Measurements from ENCODE around the gene DENND2A. TPM values are rescaled to one million over a fixed set of nuclear protein-coding genes. Genes with fewer than 3 reads are reported as not detected.
"Not testable (repeated sequence)": the region's sequence is repeated elsewhere in the genome, so short reads cannot be mapped to it uniquely, and the experiment has no call there.

Gene DENND2A, protein sequence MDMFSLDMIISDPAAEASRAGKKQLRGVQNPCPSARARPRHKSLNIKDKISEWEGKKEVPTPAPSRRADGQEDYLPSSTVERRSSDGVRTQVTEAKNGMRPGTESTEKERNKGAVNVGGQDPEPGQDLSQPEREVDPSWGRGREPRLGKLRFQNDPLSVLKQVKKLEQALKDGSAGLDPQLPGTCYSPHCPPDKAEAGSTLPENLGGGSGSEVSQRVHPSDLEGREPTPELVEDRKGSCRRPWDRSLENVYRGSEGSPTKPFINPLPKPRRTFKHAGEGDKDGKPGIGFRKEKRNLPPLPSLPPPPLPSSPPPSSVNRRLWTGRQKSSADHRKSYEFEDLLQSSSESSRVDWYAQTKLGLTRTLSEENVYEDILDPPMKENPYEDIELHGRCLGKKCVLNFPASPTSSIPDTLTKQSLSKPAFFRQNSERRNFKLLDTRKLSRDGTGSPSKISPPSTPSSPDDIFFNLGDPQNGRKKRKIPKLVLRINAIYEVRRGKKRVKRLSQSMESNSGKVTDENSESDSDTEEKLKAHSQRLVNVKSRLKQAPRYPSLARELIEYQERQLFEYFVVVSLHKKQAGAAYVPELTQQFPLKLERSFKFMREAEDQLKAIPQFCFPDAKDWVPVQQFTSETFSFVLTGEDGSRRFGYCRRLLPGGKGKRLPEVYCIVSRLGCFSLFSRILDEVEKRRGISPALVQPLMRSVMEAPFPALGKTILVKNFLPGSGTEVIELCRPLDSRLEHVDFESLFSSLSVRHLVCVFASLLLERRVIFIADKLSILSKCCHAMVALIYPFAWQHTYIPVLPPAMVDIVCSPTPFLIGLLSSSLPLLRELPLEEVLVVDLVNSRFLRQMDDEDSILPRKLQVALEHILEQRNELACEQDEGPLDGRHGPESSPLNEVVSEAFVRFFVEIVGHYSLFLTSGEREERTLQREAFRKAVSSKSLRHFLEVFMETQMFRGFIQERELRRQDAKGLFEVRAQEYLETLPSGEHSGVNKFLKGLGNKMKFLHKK
- 7.8 TPM for polyA plus RNA-seq (2013, experiment 1 of 2; ENCODE audit: insufficient read length)
- 7.0 TPM for polyA plus RNA-seq (2013, experiment 2 of 2; ENCODE audit: insufficient read length)

DNA sequence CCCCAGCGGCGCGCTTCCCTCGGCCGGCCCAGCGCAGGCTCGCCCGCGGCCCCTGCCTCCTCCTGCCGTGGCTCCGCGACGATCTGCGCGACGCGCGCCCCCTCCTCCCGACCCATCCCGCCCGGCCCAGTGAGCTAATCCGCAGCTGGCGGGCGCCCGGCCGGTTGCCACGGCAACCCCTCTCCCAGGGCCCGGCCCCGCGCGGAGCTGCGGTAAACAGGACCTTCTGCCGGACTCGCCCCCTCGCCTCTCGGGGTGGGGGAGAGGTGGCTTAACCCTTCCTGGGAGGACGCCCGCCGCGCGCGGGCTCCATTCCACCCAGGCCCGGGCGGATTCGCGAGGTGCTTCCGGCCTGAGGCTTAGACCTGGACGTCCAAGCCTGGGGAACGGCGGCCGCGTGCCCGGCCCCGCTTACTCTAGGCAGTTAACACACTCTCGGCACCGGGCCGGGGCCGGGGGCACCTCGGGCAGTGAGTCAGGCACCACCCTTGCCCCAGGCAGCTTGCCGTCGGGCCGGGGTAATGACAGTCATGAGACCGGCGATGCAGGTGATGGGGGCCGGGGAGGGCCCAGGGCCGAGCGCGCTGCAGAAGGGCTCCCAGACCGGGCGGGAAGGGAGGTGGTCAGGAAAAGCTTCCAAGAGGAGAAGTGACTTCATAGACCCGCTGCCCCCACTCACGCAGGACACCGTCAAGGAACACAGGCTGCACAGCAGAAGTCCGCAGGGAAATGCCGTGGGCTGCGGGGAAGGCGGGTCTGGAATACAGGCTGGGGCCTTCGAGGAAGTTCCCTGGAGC, at the start of gene DENND2A:
Gene DENND2A (minus strand): TSS at position 87 of the 797 bp plus-strand sequence. CDS start 38,416 bp downstream, outside the sequence.
- DNase-seq: peak; percentile 55

- no peak for DNase-seq
Observed at GRCh38 chr7:140689199-140690152, 48.9 kb upstream of the DENND2A start.

DNA sequence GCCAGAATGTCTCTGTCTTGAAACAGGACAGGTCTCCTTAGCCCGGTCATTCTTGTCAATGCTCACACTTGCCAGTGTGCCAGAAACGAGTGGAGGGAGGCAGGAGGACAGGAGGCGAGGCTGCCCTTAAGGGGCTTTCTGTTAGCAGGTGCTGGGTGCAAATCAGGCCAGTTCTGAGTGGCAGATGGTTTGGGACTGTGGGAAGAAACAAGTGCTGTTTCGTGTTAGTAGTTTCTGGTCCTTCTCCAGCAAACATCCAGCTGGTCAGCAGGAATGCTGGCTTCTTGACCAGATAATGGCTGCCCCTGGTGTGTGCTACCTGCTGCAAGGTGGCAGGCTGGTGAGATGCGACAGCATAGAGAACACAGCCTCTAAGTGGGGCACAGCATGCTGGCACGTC, 47.7 kb upstream of the DENND2A start:
- DNase-seq: no peak

GRCh38 chr7:140686921-140687320, 46.3 kb upstream of the DENND2A start:
- DNase-seq: no peak

DNA sequence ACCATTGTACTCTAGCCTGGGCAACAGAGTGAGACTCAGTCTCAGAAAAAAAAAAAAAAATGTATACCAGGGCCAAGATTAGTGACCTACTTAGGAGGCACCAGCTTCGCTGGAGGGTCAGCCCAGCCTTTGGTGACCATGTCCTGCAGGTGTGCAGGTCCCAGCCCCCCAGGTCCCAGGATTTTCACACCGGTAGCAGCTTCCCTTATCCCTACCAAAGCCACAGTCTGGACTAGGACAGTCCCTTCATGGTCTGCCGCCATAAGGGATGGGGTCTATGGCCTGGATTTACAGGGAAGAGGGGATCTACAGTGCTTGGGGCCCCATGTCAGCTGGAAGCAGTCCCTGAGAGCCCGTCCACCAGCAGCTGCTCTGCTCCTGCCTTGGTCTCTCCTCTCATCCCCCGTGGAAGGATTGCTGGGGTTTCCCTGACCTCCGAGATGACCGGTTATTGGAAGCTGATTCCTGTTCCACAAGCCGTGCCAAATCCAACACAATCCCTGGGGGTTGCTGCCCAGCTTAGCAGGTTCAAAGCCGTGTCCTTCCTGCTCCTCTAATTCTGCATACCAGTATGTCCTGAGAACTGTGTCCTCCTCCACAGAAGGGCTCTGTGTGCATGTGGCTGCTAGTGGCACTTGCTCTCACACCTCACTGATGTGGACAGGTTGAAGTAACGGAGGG, 44.9 kb upstream of the DENND2A start:
- DNase-seq: no peak

GRCh38 chr7:140684066-140684950, 43.7 kb upstream of the DENND2A start:
- no peak for DNase-seq

DNA sequence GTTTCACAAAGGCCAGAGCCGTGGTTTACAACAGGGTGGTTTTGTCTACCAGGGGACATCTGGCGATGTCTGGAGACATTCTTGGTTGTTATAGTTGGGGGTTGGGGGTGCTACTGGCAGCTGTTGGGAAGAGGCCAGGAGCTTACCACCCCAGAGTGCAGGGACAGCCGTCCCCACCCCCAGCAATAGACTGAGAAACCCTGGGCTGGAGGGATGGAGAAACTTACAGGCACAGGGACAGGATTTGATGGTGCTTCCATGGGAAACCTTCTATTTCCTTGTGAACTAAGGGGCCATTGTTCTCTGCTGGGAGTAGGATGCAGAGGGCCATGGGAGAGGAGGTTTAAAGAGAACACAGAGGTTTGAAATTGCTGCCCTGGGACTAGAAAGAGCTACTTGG, 43.0 kb upstream of the DENND2A start:
- no peak for DNase-seq

DNA sequence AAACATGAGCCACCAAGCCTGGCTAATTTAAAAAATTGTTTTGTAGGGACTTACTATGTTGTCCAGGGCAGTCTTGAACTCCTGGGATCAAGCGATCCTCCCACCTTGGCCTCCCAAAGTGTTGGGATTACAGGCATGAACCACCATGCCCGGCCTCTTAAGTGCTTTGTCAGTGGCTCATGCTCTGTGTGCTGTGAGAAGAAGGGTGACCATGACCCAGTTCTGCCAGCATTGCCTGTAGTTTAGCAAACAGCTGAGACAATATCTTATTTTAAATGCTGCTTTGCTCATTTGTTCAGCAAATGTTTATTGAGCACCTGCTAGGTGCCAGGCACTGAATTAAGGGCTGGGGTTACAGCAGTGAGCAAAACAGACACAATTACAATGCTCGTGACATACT, 41.2 kb upstream of the DENND2A start:
- no peak for DNase-seq

DNA sequence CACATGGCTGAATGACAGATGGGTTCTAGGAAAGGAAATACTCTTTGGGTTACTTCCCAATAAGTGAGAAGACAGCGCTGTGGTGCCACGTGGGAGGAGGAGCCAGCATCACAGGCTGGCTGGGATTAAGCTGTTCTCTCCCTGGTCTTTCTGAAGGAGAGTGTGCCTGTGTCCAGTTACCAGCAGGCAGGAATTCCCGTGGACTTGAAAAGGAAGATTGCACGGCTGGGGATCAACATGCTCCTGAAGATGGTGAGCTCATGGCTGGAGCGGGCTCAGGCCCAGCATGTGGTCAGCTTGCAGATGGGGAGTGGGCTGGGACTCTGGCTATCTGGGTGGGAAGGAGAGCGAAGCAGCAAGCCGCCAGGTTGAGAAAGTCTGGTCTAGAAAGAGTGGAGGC, 40.3 kb upstream of the DENND2A start:
- DNase-seq: no peak

- DNase-seq: no peak
Observed at GRCh38 chr7:140679186-140679585, 38.6 kb upstream of the DENND2A start.

DNA sequence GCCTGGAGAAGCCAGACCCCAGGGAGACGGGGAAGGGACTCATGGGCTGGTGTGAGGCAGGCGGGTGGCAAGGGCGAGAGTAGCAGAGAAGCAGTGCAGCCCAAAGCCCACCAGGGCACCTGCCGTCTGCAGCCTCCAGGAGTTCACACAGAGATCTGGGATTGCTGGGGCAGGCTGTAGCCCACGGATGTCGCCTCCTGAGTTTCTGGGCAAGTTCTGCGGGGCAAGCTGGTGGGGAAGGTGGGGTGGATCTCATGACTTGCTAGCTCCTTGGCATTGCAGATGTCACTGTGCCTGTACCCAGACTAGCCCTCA, 38.2 kb upstream of the DENND2A start:
- no peak for DNase-seq

DNA sequence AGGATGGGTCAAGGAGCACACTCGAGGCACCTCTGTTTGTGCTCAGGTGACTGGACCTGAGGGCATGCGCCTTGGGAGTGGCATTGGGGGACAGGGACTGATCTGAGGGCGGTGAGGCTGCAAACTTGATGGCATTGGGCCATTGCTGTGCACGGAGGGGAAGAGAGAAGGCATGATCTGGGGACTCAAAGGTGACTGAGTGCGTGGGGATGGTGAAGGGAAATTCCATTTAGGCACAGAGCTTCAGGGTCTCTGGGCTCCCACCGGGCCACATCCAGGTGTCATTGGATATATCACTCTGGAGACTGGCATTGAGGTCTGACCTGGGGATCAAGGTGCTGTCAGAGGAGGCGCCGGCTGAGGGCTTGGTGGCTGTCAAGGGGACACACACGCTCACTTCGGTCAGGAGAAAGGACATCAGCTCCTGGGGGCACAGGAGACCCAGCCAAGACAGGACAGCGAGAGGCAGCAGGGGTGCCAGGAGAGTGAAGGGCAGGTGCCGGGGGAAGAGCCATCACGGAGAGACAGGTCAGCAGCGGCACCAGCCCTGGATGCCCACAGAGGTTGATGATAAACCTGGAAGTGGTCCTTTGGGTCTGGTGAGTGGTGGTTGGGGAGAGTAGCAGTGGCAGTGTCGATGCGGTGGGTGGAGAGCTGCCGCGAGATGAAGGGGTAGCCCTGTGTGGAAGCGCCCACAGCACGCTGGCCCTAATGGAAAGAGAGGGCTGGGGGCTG, 37.6 kb upstream of the DENND2A start:
- no peak for DNase-seq

- no peak for DNase-seq
Observed at GRCh38 chr7:140677496-140677895, 36.9 kb upstream of the DENND2A start.

DNA sequence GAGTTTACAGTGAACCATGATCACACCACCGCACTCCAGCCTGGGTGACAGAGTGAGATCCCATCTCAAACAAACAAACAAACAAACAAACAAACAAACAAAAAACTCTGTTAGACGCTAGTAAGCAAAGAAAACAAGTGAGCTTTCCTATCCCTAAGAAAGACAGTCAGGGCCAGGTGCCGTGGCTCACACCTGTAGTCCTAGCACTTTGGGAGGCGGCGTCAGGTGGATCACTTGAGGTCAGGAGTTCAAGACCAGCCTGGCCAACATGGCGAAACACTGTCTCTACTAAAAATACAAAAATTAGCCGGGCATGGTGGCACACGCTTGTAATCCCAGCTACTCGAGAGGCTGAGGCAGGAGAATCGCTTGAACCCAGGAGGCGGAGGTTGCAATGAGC, 36.3 kb upstream of the DENND2A start:
- DNase-seq: not testable (repeated sequence)

DNA sequence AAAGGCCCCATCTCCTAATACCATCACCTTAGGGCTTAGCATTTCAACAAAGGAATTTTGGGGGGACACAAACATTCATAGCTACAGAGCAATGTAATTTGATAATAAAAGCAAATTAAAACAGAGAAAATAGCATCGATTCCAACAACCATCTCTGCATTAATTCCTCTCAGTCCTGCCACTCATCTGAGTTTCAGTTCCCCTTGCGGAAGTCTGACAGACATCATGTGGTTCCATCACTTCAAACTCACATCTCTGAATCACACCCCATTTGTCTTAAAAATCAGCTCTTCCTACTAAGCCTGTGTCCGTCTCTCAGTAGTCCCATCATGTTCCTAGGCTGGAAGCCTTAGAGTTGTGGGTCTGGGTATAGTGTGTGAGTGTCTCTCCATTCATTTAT, 35.7 kb upstream of the DENND2A start:
- no peak for DNase-seq

GRCh38 chr7:140675726-140676125, 35.1 kb upstream of the DENND2A start:
- DNase-seq: no peak

DNA sequence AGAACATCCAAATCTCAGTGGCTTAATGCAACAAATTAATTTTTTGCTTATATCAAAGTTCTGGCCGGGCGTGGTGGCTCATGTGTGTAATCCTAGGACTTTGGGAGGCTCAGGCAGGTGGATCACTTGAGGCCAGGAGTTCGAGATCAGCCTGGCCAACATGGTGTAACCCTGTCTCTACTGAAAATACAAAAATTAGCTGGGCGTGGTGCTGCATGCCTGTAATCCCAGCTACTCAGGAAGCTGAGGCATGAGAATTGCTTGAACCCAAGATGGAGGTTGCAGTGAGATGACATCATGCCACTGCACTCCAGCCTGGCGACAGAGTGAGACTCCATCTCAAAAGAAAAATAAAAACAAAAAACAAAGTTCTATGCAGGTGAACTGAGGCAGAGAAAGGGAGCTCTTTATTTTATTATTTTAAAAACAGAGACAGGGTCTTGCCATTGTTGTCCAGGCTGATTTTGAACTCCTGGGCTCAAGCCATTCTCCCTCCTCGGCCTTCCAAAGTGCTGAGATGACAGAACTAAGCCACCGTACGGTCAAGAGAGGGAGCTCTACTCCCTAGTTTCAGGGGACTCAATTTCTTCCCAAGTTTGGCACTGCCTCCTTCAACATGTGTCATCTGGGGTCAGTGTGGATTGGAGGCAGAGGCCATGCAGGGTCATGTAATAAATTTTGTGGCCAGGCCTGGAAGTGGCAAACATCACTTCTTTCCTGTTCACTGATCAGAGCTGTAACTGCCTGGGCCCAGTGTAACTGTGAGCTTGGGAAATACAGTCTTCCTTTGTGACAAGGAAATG, 34.5 kb upstream of the DENND2A start:
- peak; percentile 44 for DNase-seq

- no peak for DNase-seq
Observed at GRCh38 chr7:140674356-140674800, 33.8 kb upstream of the DENND2A start.

Measured in fibroblast of skin of abdomen (primary cell).